OCI-LY7 (cell line): ENCODE measurements around the gene SEMA3C.

Experiments
- EZH2phosphoT487 ChIP-seq: fragments of 200-600 bp; sonication (generic); IDR thresholded peaks from 2 replicates; pipeline ENCODE4 v1.6.1; 2018; ENCODE audit warnings: low read depth, borderline replicate concordance, mild to moderate bottlenecking, mixed run types, antibody characterized with exemption, low read length, moderate library complexity, mixed read lengths
- TF ChIP-seq, protein P1 (sequence below): fragments of 200-600 bp; sonication (generic); conservative IDR thresholded peaks from 2 replicates; pipeline ENCODE4 v1.5.1; 2014; ENCODE audit warnings: mild to moderate bottlenecking, antibody characterized with exemption, low read length, moderate library complexity, mixed read lengths

DNA sequence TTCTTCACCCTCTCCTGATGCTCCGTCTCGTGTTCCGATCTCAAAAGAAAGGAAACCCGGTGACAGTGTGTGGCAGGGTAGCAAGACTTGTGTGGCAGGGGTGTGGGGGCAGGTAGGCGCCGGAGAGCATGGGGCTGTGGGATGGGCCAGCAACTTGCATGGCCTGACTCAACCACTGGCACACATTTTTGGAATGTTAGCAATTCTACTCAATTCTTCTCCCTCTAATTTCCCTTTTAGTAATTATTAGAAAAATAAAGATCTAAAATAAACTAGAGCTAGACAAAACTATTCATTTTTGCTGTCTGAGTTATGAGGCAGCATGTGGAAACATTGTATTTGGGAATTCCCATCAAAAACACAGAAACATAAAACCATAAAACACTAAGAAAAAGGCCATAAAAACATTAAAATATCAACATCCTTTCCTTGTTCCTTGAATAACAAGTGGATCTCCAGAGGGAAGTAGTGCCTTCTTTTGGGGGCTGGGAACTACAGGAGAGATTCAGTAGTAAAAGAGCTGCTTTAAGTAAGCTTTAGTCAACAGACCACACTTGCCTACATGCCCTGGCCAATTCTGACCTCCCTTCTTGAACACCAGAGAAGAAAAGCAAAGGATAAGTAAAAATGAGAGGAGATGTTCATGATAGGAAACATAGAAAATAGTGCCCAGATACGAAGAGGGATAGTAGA lies 21.8 kb downstream of the SEMA3C start:
- TF ChIP-seq, protein P1, sequence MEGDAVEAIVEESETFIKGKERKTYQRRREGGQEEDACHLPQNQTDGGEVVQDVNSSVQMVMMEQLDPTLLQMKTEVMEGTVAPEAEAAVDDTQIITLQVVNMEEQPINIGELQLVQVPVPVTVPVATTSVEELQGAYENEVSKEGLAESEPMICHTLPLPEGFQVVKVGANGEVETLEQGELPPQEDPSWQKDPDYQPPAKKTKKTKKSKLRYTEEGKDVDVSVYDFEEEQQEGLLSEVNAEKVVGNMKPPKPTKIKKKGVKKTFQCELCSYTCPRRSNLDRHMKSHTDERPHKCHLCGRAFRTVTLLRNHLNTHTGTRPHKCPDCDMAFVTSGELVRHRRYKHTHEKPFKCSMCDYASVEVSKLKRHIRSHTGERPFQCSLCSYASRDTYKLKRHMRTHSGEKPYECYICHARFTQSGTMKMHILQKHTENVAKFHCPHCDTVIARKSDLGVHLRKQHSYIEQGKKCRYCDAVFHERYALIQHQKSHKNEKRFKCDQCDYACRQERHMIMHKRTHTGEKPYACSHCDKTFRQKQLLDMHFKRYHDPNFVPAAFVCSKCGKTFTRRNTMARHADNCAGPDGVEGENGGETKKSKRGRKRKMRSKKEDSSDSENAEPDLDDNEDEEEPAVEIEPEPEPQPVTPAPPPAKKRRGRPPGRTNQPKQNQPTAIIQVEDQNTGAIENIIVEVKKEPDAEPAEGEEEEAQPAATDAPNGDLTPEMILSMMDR, result no peak
- TF ChIP-seq EZH2phosphoT487, result no peak
